ENCODE measurements around the gene NDUFAF3. TPM values are rescaled to one million over a fixed set of nuclear protein-coding genes. Genes with fewer than 3 reads are reported as not detected.

NDUFAF3 gene
- total and polyA plus RNA-seq, 10 of the 15 experiments (the other 5 are each of a cell fraction or from before 2014, with no cell fraction given): 25.4 to 228 (median 63.9) TPM

- no peak for TF ChIP-seq NR2F1 (conservative IDR thresholded peaks at IDR 0.05)
- TF ChIP-seq SMAD5 (IDR thresholded peaks at IDR 0.05; ENCODE audit: low read depth): 0 out of 2 replicates have a peak, but pooled peaks have one; percentile 17
- TF ChIP-seq FOXK2 (IDR thresholded peaks at IDR 0.05): no peak
- no peak for TF ChIP-seq IRF4 (IDR thresholded peaks at IDR 0.05; ENCODE audit: low read depth, low read length)
- no peak for TF ChIP-seq TAF1 (IDR thresholded peaks at IDR 0.05; ENCODE audit: borderline replicate concordance, low read depth, low read length)
- TF ChIP-seq RAD51 (IDR thresholded peaks at IDR 0.05): no peak
- no peak for TF ChIP-seq SPI1 (IDR thresholded peaks at IDR 0.05; ENCODE audit: borderline replicate concordance, insufficient read depth, low read depth, low read length)
- TF ChIP-seq TCF12 (IDR thresholded peaks at IDR 0.05; ENCODE audit: low read depth, low read length): no peak
Observed at GRCh38 chr3:49013738-49014660, 7.9 kb upstream of the NDUFAF3 start (continued).

- intact Hi-C loops (cut with micrococcal nuclease; ENCODE audit: unreplicated experiment) (loop anchor here (2.0 kb wide), 1 partner anchor 26 kb away; no protein-coding TSS in a partner anchor), in situ Hi-C loops (cut with MboI) (no loop called here)
- WGBS (ENCODE audit: insufficient coverage, insufficient replicate concordance, low lambda C conversion rate, missing lambda C conversion rate): 96% methylated on average over 8 of the region's 8 CpGs
- H3K9me3 ChIP-seq (replicated peaks; ENCODE audit: control insufficient read depth, insufficient read depth, low read length): no peaks in the 10 kb centered on the region
- peaks cover 16% of the 10 kb centered on the region for H3K79me2 ChIP-seq (ENCODE audit: control insufficient read depth, insufficient read depth, low read length)
- SMC1A ChIA-PET (ENCODE audit: uncharacterized antibody, unreplicated experiment): interaction anchor here (1.0 kb wide), 1 partner anchor 27 kb away, joined by 3 read pairs; no protein-coding TSS in a partner anchor
- H3K4me2 ChIP-seq (ENCODE audit: control insufficient read depth, insufficient read depth): no peak overlapping the region
- peaks cover 5% of the 10 kb centered on the region; the same call in 1 of the 2 replicates for H3K4me1 ChIP-seq (ENCODE audit: control insufficient read depth, insufficient read depth, low read length)
- H3K27ac ChIP-seq (ENCODE audit: control insufficient read depth, insufficient read depth): no peak overlapping the region
- H3K4me3 ChIP-seq: no peak overlapping the region
- POLR2A ChIA-PET: interaction anchor here (1.0 kb wide), 1 partner anchor 27 kb away, joined by 3 read pairs; no protein-coding TSS in a partner anchor
- CTCF ChIA-PET: interaction anchor here (1.6 to 3.3 kb wide), 2 partner anchors 19 to 26 kb away, joined by 6 to 21 read pairs; partner anchors contain the start of gene P4HTM
- TF ChIP-seq E2F4 (IDR thresholded peaks at IDR 0.05; ENCODE audit: low read depth, low read length): no peak
- H3K9ac ChIP-seq (ENCODE audit: control insufficient read depth, insufficient read depth, low read length): no peak overlapping the region
- peaks cover 24 to 30% of the 10 kb centered on the region in 2 experiments for H3K36me3 ChIP-seq (ENCODE audit: control insufficient read depth in 2 of 2, insufficient read depth in 2 of 2, low read length in 1 of 2)
- DNase-seq (ENCODE audit: low read depth, low spot score) (no peak), FAIRE-seq (no peak), ATAC-seq (no peak)
- no peaks in the 10 kb centered on the region for H3K27me3 ChIP-seq (replicated peaks in 1 of 2; ENCODE audit: control insufficient read depth in 2 of 2, insufficient read depth in 2 of 2, low read length in 1 of 2)
- RAD21 ChIA-PET (ENCODE audit: unreplicated experiment): no interaction called here
- no TSS peak for BruUV-seq (replicated peaks)
- H2AFZ ChIP-seq (ENCODE audit: control insufficient read depth, low read depth, low read length): no peak overlapping the region
- 0 out of 2 replicates have a peak, but pooled peaks cover 3% of the 10 kb centered on the region for H4K20me1 ChIP-seq (ENCODE audit: control insufficient read depth, insufficient read depth)
Observed at GRCh38 chr3:49015072-49015471, 6.8 kb upstream of the NDUFAF3 start.

Data from GM12878 (cell line).